T-helper 1 cell treated with Interleukin-12 subunit alpha and Interleukin-12 subunit beta and Interleukin-4 antibody, amounts not matched to agents 30 μg/mL and 1 μg/mL, for 36 hours (primary cell): Measurements from ENCODE around the gene GLE1.
"Not testable (repeated sequence)": the region's sequence is repeated elsewhere in the genome, so short reads cannot be mapped to it uniquely, and the experiment has no call there.

Source experiments
- H3K27ac Mint-ChIP-seq: one replicate; pipeline ENCODE4 v1.8.0; 2021; ENCODE audit warnings: mild to moderate bottlenecking, mixed read lengths
- H3K27me3 Mint-ChIP-seq: one replicate; pipeline ENCODE4 v1.8.0; 2021; ENCODE audit warnings: low read depth, mixed read lengths
- H3K36me3 Mint-ChIP-seq: one replicate; pipeline ENCODE4 v1.8.0; 2021; ENCODE audit warnings: low read depth, mixed read lengths
- H3K4me1 Mint-ChIP-seq: one replicate; pipeline ENCODE4 v1.8.0; 2021; ENCODE audit warnings: low read depth, mixed read lengths
- H3K4me3 Mint-ChIP-seq: one replicate; pipeline ENCODE4 v1.8.0; 2021; ENCODE audit warnings: mild to moderate bottlenecking, moderate library complexity, mixed read lengths
- H3K9me3 Mint-ChIP-seq: one replicate; pipeline ENCODE4 v1.8.0; 2021; ENCODE audit warnings: mixed read lengths

The GLE1 gene

GRCh38 chr9:128579194-128579593 lies 74.7 kb downstream of the GLE1 start:
- Mint-ChIP-seq H3K27ac (no peak overlapping the region), H3K4me3 (no peak overlapping the region), H3K36me3 (peaks cover 65% of the 10 kb centered on the region)

GRCh38 chr9:128580731-128581130 lies 76.2 kb downstream of the GLE1 start:
- H3K27ac Mint-ChIP-seq: no peak overlapping the region
- no peaks in the 10 kb centered on the region for H3K27me3 Mint-ChIP-seq
- H3K9me3 Mint-ChIP-seq: no peaks in the 10 kb centered on the region
- peaks cover 63% of the 10 kb centered on the region for H3K36me3 Mint-ChIP-seq
- H3K4me3 Mint-ChIP-seq: no peak overlapping the region
- H3K4me1 Mint-ChIP-seq: peaks cover under 1% of the 10 kb centered on the region

More at GRCh38 chr9:128579194-128579593, 74.7 kb downstream of the GLE1 start:
- Mint-ChIP-seq H3K27me3 (no peaks in the 10 kb centered on the region), H3K4me1 (no peaks in the 10 kb centered on the region), H3K9me3 (no peaks in the 10 kb centered on the region)

GRCh38 chr9:128585155-128585554 lies 80.6 kb downstream of the GLE1 start:
- not testable (repeated sequence) for H3K27ac Mint-ChIP-seq, H3K9me3 Mint-ChIP-seq, H3K4me3 Mint-ChIP-seq, H3K27me3 Mint-ChIP-seq
- Mint-ChIP-seq H3K36me3 (peaks cover 67% of the 10 kb centered on the region), H3K4me1 (peaks cover 14% of the 10 kb centered on the region)

- H3K9me3 Mint-ChIP-seq, H3K27me3 Mint-ChIP-seq, H3K4me3 Mint-ChIP-seq: not testable (repeated sequence)
- Mint-ChIP-seq H3K36me3 (peaks cover 64% of the 10 kb centered on the region), H3K27ac (peak overlapping the region; percentile 67), H3K4me1 (peaks cover 14% of the 10 kb centered on the region)
Measured at GRCh38 chr9:128586934-128587333, 82.4 kb downstream of the GLE1 start.

- peaks cover 14% of the 10 kb centered on the region for H3K4me1 Mint-ChIP-seq
- no peaks in the 10 kb centered on the region for H3K27me3 Mint-ChIP-seq
- peak overlapping the region; percentile 67 for H3K27ac Mint-ChIP-seq
- H3K4me3 Mint-ChIP-seq: peak overlapping the region; percentile 3
- H3K36me3 Mint-ChIP-seq: peaks cover 62% of the 10 kb centered on the region
- no peaks in the 10 kb centered on the region for H3K9me3 Mint-ChIP-seq
Measured at GRCh38 chr9:128587453-128587852, 82.9 kb downstream of the GLE1 start.

- H3K27ac Mint-ChIP-seq: no peak overlapping the region
- peaks cover 14% of the 10 kb centered on the region for H3K4me1 Mint-ChIP-seq
- H3K27me3 Mint-ChIP-seq: no peaks in the 10 kb centered on the region
- H3K4me3 Mint-ChIP-seq: no peak overlapping the region
- H3K9me3 Mint-ChIP-seq: no peaks in the 10 kb centered on the region
- peaks cover 56% of the 10 kb centered on the region for H3K36me3 Mint-ChIP-seq
Measured at GRCh38 chr9:128588581-128589233, 84.2 kb downstream of the GLE1 start.
